Muscle layer of colon (tissue), 2 donors: ENCODE data around the gene SLC16A11.

Source experiments
- H3K27ac ChIP-seq: one replicate; pipeline ENCODE4 v1.7.0; 2013; ENCODE audit warnings: low read depth, mild to moderate bottlenecking, low read length, moderate library complexity
- H3K27me3 ChIP-seq, 2 donors: one replicate each; pipeline ENCODE4 v1.7.0; 2013; ENCODE audit warnings: low read length in 2 of 2, mild to moderate bottlenecking in 2 of 2; ENCODE audit not compliant: insufficient read depth in 2 of 2, control insufficient read depth in 1 of 2
- H3K36me3 ChIP-seq: one replicate; pipeline ENCODE4 v1.7.0; 2013; ENCODE audit warnings: mild to moderate bottlenecking, low read length; ENCODE audit not compliant: insufficient read depth
- H3K4me1 ChIP-seq: one replicate; pipeline ENCODE4 v1.7.0; 2013; ENCODE audit warnings: mild to moderate bottlenecking, low read length; ENCODE audit not compliant: insufficient read depth
- H3K4me3 ChIP-seq, 2 donors: one replicate each; pipeline ENCODE4 v1.7.0; 2013; ENCODE audit warnings: low read length in 2 of 2, low read depth in 1 of 2, mild to moderate bottlenecking in 1 of 2, moderate library complexity in 1 of 2
- H3K9ac ChIP-seq: one replicate; pipeline ENCODE4 v1.7.0; 2013; ENCODE audit warnings: low read length
- H3K9me3 ChIP-seq: one replicate; pipeline ENCODE4 v1.7.0; 2013; ENCODE audit warnings: mild to moderate bottlenecking, low read length
- donor health status: abdominal sarcoma.
- donor health status: Adenocarcinoma of cecum.

Gene SLC16A11

DNA sequence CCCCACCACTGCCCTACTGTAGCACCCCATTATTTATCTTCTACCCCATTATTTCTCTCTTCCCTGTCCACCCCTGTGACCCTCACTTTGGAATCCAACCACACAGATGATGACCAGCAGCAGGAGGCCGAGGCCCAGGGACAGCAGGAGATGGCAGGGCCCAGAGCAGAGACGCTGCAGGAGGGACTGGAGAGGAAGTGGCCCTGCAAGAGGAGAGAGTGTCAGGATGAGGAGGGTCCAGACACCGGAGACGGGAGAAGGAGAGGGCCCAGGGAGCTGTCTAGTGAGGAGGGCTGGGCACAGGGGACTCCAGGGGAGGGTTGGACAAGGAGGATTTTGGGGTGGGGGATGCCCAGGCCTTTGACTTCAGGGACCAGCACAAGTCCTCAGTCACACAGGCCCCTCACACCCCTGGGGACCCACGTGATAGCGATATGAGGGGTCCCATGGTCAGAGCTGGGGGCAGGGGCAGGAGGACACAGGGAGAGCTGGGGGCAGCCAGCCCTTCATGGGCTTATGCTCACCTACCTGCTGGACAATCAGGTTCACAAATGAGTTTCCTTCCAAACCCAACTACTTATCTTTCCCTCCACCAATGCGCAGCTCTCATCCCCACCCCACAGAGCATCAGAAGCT is 34.1 kb upstream of the SLC16A11 start:
- no peak overlapping the region for H3K9ac ChIP-seq
- no peak overlapping the region for H3K27ac ChIP-seq
- H3K4me3 ChIP-seq: no peak overlapping the region
- H3K27me3 ChIP-seq: no peaks in the 10 kb centered on the region
- H3K4me1 ChIP-seq: no peaks in the 10 kb centered on the region
- no peaks in the 10 kb centered on the region for H3K9me3 ChIP-seq
- H3K36me3 ChIP-seq: no peaks in the 10 kb centered on the region

DNA sequence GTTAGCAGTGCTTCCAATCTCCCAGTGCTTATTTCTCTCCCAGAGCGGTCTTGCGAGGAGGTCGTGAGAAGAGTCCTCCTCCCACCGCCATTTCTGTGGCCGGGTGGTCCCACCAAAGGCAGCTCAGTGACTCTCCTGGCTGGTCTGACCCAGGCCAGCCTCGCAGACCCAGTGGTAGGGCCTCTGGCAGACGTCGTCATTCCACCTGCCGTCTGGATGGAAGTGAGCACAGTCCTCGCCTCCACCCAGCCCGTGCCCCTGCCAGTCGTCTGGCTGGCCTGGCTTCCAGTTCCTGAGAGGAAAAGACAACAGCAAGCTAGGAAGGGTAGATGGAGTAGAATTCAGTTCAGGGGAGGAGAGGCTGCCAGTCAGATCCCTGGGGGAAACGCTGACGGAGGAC is 31.0 kb upstream of the SLC16A11 start:
- H3K27ac ChIP-seq: no peak overlapping the region
- no peak overlapping the region for H3K9ac ChIP-seq
- no peaks in the 10 kb centered on the region for H3K27me3 ChIP-seq
- H3K9me3 ChIP-seq: no peaks in the 10 kb centered on the region
- no peaks in the 10 kb centered on the region for H3K4me1 ChIP-seq
- no peaks in the 10 kb centered on the region for H3K36me3 ChIP-seq
- no peak overlapping the region for H3K4me3 ChIP-seq

DNA sequence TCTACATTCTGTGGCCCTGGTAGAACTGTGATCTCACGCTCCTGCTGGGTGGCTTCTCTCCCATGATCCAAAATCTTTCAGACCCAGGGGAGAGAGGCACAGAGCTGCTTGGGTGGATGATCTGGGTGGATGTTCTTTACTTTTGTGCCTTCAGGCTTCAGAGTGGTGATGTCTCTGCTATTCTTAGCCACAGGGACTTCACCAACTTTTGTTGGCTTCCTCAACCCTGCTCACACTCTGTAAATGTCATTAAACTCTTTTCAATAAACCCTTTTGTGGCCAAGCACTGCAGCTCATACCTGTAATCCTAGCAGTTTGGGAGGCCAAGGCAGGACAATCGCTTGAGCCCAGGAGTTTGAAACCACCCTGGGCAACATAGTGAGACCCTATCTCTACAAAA is 28.5 kb upstream of the SLC16A11 start:
- no peaks in the 10 kb centered on the region for H3K27me3 ChIP-seq
- H3K9ac ChIP-seq: no peak overlapping the region
- no peaks in the 10 kb centered on the region for H3K4me1 ChIP-seq
- H3K27ac ChIP-seq: no peak overlapping the region
- H3K36me3 ChIP-seq: no peaks in the 10 kb centered on the region
- no peaks in the 10 kb centered on the region for H3K9me3 ChIP-seq
- no peak overlapping the region for H3K4me3 ChIP-seq

DNA sequence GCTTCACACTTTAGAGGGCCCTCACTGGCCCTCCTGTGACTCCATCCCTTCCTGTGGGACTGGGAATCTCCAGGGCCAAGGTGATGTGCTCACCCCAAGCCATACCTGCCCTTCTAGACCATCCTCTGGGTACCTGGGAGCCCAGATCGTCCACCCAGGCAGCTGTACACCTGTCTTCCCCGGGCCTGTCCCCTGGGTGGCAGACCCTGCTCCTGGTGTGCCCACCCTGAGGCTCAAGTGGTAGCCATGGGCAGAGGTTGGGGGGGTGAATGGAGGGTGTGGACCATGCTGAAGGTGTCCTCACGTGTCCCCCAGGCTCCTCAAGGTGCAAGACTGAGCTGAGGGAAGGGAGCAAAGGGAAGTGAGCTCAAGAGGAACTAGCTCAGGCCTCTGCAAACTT is 26.8 kb upstream of the SLC16A11 start:
- H3K36me3 ChIP-seq: no peaks in the 10 kb centered on the region

DNA sequence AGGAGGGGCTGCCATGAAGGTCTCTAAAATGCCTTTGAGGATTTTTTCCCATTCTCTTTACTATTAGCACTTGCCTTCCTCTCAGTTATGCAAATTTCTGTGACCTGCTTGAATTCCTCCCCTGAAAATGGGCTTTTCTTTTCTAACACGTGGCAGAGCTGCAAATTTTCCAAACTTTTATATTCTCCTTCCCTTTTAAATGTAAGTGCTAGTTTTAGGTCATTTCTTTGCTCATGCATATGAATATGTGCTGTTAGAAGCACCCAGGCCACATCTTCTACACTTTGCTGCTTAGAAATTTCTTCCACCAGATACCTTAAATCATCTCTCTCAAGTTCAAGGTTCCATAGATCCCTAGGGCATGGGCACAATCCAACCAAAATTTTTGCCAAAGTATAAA is 24.4 kb upstream of the SLC16A11 start:
- H3K9me3 ChIP-seq: no peaks in the 10 kb centered on the region

More for the DNA sequence above, 26.8 kb upstream of the SLC16A11 start:
- H3K9ac ChIP-seq: no peak overlapping the region
- no peaks in the 10 kb centered on the region for H3K4me1 ChIP-seq
- H3K27ac ChIP-seq: no peak overlapping the region
- H3K4me3 ChIP-seq: no peak overlapping the region
- no peaks in the 10 kb centered on the region for H3K9me3 ChIP-seq
- no peaks in the 10 kb centered on the region for H3K27me3 ChIP-seq

DNA sequence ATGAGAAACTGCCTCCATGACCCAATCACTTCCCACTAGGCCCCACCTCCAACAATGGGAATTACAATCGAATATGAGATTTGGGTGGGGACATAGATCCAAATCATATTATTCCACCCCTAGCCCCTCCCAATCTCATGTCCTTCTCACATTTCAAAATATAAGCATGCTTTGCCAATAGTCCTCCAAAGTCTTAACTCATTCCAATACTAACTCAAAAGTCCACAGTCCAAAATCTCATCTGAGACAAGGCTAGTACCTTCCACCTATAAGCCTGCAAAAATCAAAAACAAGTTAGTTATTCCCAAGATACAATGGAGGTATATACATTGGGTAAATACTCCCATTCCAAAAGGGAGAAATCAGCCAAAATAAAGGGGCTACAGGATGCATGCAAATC is 23.3 kb upstream of the SLC16A11 start:
- Histone ChIP-seq H3K9me3 (no peaks in the 10 kb centered on the region), H3K27ac (no peak overlapping the region), H3K9ac (no peak overlapping the region), H3K27me3 (no peaks in the 10 kb centered on the region), H3K4me3 (no peak overlapping the region), H3K4me1 (no peaks in the 10 kb centered on the region), H3K36me3 (no peaks in the 10 kb centered on the region)

More for the DNA sequence above, 24.4 kb upstream of the SLC16A11 start:
- Histone ChIP-seq H3K27ac (no peak overlapping the region), H3K27me3 (no peaks in the 10 kb centered on the region), H3K4me3 (no peak overlapping the region), H3K4me1 (no peaks in the 10 kb centered on the region), H3K9ac (no peak overlapping the region), H3K36me3 (no peaks in the 10 kb centered on the region)

DNA sequence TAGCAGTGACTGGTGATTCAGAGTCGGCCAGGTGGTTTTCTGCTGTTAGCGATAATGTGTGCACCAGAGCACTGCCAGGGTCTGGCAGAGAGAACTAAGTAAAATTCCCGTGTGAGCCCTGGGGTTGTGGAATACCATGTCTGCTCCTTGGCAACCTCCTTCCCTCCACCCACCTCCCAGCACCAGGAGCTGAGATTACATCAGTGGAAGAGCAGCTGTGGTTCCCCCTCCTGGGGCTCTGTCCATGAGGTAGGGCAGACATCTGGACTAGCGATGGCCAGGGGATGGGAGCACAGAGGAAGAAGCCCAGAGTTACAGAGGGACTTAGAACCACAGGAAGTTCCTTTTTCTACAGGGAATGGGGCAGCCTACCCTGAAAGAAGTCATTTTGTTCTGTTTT is 20.4 kb upstream of the SLC16A11 start:
- Histone ChIP-seq H3K27ac (no peak overlapping the region), H3K9ac (no peak overlapping the region), H3K9me3 (no peaks in the 10 kb centered on the region), H3K4me1 (no peaks in the 10 kb centered on the region), H3K27me3 (no peaks in the 10 kb centered on the region), H3K4me3 (no peak overlapping the region), H3K36me3 (no peaks in the 10 kb centered on the region)

DNA sequence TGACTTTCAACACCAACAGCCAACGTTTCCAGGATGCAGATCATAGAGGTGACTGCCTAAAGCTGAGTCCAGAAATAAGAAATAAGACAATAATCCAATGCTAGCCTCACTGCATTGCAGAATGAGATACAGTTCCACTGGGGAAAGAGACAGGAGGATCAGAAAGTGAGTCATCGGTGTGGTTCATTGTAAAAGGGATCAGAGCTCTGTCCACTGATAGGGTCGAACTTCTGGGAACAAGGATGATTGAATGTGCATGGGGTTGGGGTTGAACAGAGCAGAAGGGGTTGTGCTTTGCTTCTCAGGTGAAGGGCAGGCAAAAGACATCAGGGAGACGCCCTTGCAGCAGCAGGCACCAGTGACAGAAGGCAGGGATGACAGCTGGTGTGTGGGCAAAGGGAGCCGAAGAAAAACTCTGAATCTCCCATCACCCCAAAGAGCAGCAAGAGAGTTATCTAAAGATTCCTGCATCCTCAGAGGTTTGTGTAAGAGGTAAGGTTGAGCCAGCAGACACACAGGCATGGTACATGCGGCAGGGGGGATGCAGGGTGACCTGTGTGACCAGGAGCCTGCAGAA is 19.7 kb upstream of the SLC16A11 start:
- H3K4me3 ChIP-seq: no peak overlapping the region

DNA sequence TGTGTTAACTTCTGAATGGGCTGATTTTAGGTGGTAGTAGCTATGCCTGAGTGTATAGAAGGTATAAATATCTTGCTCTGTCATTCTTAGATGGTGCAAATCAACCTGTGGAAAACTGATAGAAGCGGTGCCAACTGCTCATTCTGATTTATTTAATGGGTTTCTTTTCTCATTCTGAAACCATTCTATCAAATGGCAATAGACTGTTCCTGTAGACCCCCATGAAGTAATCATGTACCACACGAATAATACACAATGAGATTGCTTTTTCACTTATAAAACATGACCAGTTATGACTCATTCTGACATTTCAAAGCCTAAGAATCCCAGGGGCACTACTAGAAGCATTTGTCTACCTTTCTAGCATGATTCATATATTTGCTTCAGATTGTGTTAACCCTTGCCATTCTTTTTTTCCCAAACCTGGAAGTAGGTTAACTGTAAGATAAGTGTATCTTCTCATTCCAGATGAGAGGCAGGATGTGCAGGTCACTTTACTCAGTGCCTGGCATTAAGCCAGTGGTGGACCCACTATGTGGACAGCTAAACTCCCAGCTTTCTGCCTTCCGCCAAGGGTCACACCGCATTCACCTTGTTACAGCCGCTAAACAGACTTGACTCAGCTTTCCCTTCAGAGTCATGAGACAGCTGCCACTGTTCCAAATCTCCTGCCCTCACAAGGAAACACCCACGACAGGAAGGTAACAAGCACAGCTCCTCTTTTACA is 16.4 kb upstream of the SLC16A11 start:
- Histone ChIP-seq H3K27ac (no peak overlapping the region), H3K9me3 (no peaks in the 10 kb centered on the region)

More for the DNA sequence above, 19.7 kb upstream of the SLC16A11 start:
- H3K9me3 ChIP-seq: no peaks in the 10 kb centered on the region
- H3K9ac ChIP-seq: no peak overlapping the region
- no peak overlapping the region for H3K27ac ChIP-seq
- no peaks in the 10 kb centered on the region for H3K27me3 ChIP-seq
- H3K36me3 ChIP-seq: no peaks in the 10 kb centered on the region
- H3K4me1 ChIP-seq: no peaks in the 10 kb centered on the region

DNA sequence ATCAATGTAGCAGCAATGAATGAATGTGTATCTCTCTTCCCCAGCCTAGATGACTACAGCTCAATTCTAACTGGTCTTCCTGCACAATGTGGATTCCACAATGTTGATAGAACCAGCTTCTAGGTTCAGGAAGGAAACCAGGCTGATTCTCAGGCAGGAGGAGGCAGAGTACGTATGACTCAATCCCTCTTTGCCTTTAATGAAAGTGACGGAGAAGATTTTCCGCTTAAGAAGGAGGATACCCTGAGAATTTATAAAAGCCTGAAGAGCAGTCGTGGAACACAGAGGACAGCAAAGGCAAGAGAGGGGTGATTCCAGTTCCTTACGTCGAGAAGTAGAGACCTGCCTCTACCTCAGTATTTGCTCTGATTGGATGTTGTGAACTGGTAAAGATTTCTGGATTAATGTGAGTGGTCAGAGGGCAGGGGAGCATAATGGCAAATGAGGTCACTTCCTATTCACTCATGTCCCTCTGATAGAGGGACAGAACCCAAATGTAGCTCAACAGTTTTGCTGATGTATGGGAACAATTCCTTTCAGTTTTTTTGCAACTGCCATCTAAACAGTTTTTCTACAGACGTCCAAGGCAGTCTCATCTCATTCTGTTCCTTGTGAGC is 15.0 kb upstream of the SLC16A11 start:
- Histone ChIP-seq H3K27ac (no peak overlapping the region), H3K9ac (no peak overlapping the region), H3K4me1 (no peaks in the 10 kb centered on the region), H3K27me3 (no peaks in the 10 kb centered on the region), H3K9me3 (no peaks in the 10 kb centered on the region), H3K4me3 (no peak overlapping the region), H3K36me3 (no peaks in the 10 kb centered on the region)

More for the DNA sequence above, 16.4 kb upstream of the SLC16A11 start:
- no peaks in the 10 kb centered on the region for H3K36me3 ChIP-seq
- no peak overlapping the region for H3K4me3 ChIP-seq
- no peaks in the 10 kb centered on the region for H3K4me1 ChIP-seq
- H3K9ac ChIP-seq: no peak overlapping the region
- H3K27me3 ChIP-seq: no peaks in the 10 kb centered on the region

DNA sequence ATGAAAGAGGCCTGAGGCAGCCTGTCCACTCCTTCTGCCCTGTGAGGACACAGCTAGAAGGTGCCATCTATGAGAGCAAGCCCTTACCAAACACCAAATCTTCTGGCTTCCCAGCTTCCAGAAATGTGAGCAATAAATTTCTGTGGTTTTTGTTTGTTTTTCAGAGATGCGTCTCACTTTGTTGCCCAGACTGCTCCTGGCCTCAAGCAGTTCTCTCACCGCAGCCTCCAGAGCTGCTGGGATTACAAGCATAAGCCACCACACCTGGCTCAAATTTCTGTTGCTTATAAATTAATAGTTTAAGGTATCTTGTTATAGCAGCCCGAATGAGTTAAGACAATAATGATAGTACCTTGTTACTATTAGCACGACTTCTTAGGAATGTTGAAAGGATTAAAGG is 12.5 kb upstream of the SLC16A11 start:
- no peak overlapping the region for H3K4me3 ChIP-seq

More for the DNA sequence above, 12.5 kb upstream of the SLC16A11 start:
- no peaks in the 10 kb centered on the region for H3K9me3 ChIP-seq
- H3K27me3 ChIP-seq: no peaks in the 10 kb centered on the region
- no peak overlapping the region for H3K9ac ChIP-seq
- no peak overlapping the region for H3K27ac ChIP-seq
- no peaks in the 10 kb centered on the region for H3K36me3 ChIP-seq
- H3K4me1 ChIP-seq: no peaks in the 10 kb centered on the region
